Activated CD8-positive, alpha-beta memory T cell treated with anti-CD3 and anti-CD28 coated beads for 24 hours (primary cell): Measurements from ENCODE around the gene ACACA.

Experiments
- DNase-seq: peaks from one replicate; pipeline ENCODE4 v3.0.0-alpha.2; 2020

ACACA gene

DNA sequence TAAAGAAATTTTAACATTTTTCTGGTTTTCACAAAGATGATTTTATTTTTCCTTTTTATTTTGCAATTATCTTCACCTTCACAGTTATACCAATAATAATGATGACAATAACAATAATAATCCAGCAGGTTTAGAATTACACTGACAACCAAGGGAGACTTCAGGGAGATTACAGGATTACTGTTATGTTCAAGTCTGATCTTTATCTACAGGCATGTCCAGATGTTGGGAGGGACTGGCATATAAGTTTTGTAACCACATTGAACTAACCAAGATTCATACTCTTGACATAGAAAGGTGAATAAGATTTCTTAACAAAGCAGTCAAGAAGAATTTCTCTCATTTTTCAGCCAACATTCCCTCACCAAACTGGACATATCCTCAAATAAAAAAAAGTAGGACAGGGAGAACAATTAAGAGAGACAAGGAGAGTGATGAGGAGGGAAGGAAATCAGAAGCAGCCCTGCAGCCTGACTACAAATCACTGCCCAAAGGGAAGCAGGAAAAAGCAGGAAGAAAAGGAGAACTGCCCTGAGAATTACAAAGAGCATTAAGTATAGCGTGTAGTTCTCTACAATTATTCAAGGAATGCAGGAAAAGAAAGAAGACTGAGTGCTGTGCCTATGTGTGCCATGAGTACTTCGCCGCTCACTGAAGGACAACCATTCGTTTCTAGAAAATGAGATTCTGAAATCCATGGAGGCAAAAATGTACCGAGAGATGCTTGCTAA is 186.6 kb downstream of the ACACA start:
- DNase-seq: no peak

DNA sequence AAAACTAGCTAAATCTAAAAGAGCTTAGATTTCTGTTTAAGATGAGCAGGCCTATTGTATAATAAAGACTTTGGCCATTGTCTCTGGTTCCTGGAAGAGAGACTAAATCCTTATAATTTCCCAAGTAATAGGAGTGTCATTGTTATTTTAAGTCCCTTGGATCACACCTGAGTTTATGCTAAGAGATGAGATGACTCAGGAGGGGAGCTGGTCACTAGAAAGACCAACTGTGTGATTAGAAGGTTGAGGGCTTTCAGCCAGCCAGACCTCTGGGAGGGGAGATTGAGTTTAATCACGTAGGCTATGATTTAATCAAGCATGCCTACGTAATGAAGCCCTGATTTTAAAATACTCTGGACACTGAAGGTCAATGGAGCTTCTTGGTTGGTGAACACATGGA is 187.8 kb downstream of the ACACA start:
- no peak for DNase-seq

DNA sequence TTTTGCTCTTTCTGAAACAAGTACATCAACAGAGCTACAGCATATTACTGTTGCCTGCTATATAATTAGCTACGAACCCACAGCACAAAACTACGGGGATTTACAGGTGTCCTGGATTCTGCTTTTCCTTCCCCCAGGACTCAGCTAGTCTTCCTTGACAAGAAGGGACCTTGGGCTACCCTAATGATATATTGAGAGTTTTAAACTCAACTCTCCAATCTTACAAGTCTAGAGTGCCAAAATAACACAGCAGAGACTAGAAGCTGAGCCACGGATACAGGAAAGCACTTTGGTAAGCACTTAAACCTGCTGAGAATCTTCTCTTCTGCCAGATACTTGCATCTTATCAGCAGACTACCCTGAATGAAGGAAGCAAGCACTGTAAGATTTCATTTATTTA is 192.2 kb downstream of the ACACA start:
- no peak for DNase-seq

GRCh38 chr17:37213927-37214326 is 192.7 kb downstream of the ACACA start:
- DNase-seq: no peak

DNA sequence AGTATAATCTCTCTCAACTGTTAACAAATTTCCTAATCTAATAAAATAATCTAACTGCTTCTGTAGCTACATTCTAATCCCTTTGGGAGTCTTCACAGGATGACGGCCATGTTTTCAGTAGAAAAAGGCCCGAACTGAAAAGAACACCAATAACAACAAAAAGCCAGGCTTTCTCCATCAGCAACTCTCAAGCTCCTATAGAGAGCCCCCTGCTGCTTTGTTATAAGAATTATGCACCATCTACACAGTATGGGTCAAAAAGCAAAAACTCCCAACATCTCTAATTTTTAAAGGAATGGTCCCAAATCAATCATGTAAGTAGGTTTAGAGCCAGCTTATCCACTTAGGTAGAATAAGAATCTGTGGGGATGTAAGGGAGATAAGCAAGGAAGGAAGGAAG is 194.5 kb downstream of the ACACA start:
- DNase-seq: no peak

DNA sequence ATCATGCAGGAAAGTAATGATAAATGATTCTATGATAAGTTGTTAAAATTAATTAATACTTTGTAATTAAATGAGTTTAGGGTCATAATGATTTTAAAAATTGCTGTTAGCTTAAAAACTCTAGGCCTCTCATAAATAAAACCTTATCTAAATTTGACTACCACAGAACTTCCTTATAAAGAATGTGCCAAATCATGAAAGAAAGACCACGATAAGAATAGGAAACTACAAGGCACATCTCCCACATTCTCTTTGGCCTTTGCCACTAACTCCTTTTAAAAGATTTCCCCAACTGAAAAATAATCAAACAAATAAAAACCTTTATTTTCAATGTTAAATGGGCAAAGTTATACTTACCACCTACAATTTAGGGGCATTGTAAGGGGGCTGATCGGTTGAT is 195.5 kb downstream of the ACACA start:
- no peak for DNase-seq

DNA sequence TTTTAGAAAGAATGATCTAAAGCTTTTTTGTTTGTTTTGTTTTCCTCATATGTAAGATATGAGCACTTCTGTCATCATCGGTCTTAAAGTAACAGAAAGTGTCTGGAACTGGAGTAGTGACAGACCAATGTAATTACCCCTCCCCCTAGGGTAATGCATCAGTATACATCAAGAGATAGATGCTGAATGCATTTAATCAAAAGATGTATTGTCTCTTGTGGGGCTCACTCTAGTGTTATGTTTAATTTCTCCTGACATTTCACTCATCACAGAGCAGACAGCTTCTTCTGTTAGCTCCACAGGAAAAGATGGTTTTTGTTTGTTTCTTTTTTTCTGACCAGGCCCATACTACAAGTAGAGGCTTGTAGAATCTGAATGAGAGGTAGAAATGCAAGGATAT is 199.5 kb downstream of the ACACA start:
- DNase-seq: no peak

DNA sequence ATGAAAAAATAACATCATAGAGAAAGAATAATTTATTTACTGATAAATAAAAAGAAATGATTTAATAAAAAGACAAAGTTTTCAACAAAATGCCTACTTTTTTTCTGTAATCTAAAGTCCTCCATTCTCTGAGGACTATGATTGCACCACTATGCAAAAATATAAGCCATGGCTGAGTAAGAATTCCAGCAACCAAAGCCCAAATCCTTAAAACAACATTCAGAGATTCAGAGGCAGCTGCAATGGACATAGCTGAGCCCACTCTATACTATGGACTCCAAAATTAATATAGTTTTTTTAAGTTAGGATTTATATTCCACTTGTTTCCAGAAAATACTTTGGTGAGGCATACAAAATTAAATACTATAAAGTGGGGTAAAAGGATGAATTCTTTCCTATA is 200.3 kb downstream of the ACACA start:
- no peak for DNase-seq

- DNase-seq: no peak
Measured at GRCh38 chr17:37200497-37200896, 206.1 kb downstream of the ACACA start.

DNA sequence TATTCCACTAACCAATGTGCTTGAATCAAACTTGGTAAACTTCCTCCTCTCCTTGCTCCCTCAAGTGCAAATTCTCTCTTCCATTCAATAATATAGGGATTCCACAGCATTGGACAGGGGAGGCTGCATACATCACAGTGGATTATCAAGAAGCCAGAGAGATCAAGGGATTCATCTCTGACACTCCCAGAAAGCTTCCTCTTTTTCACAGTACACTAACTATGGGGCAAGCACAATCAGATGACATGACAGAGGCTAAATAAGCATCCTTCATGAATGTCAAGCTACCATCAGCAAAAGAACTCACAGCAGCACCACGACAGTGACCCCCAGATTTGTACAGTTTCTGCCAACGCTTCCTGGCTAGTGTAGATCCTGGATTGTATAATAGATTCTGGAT is 209.3 kb downstream of the ACACA start:
- DNase-seq: no peak

DNA sequence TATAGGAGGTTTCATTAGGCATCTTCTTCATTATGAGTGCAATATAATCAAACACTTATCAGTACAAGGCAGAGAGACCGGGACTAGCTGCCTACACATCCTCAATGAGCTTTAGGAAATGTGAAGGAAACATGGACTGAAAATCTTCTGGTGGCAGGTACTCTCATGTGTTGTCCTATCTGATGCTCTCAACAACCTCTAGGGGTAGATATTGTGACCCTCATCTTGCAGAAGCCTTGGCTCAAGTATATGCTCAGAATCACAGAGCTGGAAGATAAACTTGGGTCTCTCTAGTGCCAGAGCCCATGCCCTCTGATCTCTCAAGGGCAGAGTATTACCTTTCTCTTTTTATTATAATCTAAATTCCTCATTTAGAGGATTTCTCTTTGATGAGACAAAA is 212.4 kb downstream of the ACACA start:
- DNase-seq: no peak

DNA sequence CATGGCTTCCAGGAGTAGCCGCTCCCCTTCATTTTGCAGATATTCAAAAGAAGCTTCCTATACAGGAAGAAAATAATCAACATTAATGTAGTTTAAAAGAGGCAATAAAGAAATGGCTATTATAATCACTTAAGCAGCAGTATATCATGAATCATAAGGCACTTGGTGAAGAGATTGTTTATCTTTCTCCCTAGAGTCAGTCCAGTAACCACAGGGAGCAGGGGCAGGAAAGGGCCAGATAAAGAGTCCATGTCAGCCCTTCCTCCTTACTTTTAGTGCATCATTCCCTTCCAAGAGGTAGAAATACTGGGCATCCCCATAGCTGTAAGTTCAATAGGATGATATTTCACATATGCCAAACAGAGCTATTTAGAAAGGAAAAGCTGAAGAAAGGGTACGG is 215.4 kb downstream of the ACACA start:
- DNase-seq: no peak

GRCh38 chr17:37190493-37190892 is 216.1 kb downstream of the ACACA start:
- DNase-seq: no peak

GRCh38 chr17:37188157-37188556 is 218.5 kb downstream of the ACACA start:
- DNase-seq: no peak

- DNase-seq: no peak
Measured at GRCh38 chr17:37187262-37187661, 219.4 kb downstream of the ACACA start.

- DNase-seq: no peak
Measured at GRCh38 chr17:37182786-37183465, 223.7 kb downstream of the ACACA start.

- no peak for DNase-seq
Measured at GRCh38 chr17:37180376-37180775, 226.3 kb downstream of the ACACA start.

DNA sequence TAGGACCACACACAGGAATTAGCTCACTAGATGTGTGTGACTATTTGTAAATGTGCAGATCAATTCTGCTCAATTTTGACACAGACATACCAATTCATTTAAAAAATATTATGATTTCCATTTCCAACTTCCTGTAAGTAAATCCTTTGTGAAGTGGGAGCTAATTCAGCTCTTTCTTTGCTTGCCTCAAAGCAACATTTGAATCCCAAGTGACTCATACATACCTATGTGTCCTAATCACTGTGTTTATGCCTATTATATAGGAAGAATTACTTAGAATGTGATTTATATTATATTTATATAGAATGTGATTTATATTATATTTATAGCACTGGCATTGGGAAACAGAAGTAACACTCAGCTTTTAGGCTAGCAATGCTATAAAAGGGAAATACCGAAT is 226.7 kb downstream of the ACACA start:
- DNase-seq: no peak

DNA sequence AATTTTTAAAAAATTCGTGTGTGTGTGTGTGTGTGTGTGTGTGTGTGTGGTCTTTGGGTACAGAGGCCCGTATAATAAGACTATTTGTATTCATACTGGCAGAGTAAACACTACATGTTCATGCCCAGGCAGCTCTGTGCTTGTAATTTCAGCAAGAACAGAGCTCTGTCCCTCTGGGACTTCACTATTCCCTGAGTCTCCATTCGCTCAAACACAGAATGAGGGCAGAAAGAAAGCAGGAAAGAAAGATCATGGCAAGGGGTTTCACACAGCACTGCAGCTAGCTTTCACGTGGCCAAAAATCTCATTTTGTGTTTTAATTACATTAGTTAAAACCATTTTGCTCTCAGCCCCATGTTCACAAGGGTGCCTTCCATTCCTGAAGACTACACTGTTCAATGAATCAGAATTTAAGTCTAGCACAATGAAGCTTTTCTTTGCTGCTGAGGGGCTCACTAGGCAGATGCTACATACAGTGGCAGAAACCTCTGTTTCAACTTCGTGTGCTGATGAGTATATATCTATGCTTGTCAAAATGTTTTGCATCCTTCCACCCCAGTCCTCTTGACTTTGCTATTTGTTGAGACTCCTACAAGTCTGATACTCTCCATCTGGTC is 229.3 kb downstream of the ACACA start:
- DNase-seq: no peak

DNA sequence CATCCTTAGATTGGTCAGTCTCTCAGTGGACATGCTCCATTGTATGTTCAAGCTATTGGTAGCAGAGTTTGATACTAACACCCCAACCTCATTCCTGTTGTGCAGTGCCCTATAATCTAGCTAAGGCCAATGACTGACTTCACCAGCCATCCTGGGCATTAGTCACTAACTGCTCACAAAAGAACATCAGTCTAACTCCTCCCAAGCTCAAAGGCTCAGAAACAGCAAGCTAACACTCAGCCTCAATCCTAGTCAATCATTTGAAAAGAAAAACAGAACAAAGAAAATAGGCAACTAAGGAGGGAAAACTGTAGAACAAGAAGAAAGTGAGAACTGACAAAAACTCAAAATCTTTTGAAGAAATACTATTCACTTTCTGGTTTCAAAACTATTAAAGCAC is 229.9 kb downstream of the ACACA start:
- DNase-seq: no peak

- no peak for DNase-seq
Measured at GRCh38 chr17:37174205-37174604, 232.4 kb downstream of the ACACA start.

DNA sequence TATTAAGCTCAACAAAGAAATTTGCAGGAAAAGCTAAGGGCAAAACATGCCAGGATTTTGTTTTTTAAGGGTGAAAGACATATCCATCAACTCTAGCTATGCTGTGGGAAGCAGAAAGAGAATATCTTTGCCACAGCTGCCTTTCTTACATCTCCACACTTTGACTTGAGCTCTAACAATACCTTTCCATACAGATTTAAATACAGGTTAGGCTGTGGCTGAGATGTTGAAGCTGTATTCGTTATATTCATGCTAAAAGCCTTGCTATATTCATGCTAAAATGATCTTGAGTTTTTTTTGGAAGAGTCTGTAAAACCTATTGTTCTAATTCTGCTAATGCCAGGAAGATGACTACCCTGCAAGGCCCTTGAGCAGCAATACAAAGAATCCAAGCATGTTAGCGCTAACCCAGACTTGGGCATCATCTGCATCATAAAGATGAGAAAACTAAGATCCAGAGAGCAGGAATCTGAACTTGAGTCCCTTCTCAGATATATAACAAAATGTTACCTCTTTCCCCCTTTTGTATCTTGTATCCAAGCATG is 235.7 kb downstream of the ACACA start:
- DNase-seq: no peak

- no peak for DNase-seq
Measured at GRCh38 chr17:37168731-37169353, 237.8 kb downstream of the ACACA start.

DNA sequence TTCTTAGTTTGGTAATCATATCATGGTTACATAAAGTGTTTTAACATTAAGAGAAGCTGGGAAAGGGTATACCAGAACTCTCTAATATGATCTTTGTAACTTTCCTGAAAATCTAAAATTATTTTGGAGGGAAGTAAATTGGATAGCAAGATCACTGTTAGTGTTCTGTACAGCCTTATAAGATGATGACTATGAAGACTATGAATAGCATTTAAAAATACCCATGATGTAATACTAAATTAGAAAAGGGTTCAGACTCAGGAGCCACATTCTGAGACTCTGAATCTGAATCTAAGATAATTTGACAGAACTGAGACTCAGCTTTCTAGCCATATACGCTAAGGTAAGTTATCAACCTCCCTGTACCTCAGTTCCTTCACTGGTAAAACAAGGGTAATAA is 238.9 kb downstream of the ACACA start:
- no peak for DNase-seq
